ENCODE measurements around the gene TEF. TPM values are rescaled to one million over a fixed set of nuclear protein-coding genes. Genes with fewer than 3 reads are reported as not detected.
A peak's percentile ranks its signal among the peaks of the same experiment; 100 is the strongest.

The TEF gene
- total RNA-seq, 2 donors from 2014 or later, result 2.4 to 4.0 TPM

- Mint-ChIP-seq H3K9me3 (no peaks in the 10 kb centered on the region), H3K27me3 (no peaks in the 10 kb centered on the region), H3K4me1 (peaks cover 6% of the 10 kb centered on the region), H3K4me3 (no peak overlapping the region), H3K36me3 (ENCODE audit: low read depth) (peaks cover 74% of the 10 kb centered on the region), H3K27ac (no peak overlapping the region)
- ATAC-seq (replicated peaks), result no peak
Observed at GRCh38 chr22:41345807-41346335, 35.9 kb upstream of the TEF start.

GRCh38 chr22:41347066-41347859 lies 34.5 kb upstream of the TEF start:
- Mint-ChIP-seq H3K27me3 (no peaks in the 10 kb centered on the region), H3K4me1 (peaks cover 6% of the 10 kb centered on the region), H3K36me3 (ENCODE audit: low read depth) (peaks cover 79% of the 10 kb centered on the region), H3K9me3 (no peaks in the 10 kb centered on the region), H3K27ac (no peak overlapping the region), H3K4me3 (no peak overlapping the region)
- ATAC-seq (replicated peaks), result no peak

- Mint-ChIP-seq H3K27me3 (no peaks in the 10 kb centered on the region), H3K27ac (no peak overlapping the region), H3K4me1 (peaks cover 6% of the 10 kb centered on the region), H3K9me3 (no peaks in the 10 kb centered on the region), H3K4me3 (no peak overlapping the region), H3K36me3 (ENCODE audit: low read depth) (peaks cover 78% of the 10 kb centered on the region)
- ATAC-seq (replicated peaks), result no peak
Observed at GRCh38 chr22:41348964-41349484, 32.7 kb upstream of the TEF start.

GRCh38 chr22:41350087-41350486 lies 31.7 kb upstream of the TEF start:
- Mint-ChIP-seq H3K4me1 (peaks cover 6% of the 10 kb centered on the region), H3K4me3 (no peak overlapping the region), H3K9me3 (no peaks in the 10 kb centered on the region), H3K27me3 (no peaks in the 10 kb centered on the region), H3K27ac (peak overlapping the region; percentile 54), H3K36me3 (ENCODE audit: low read depth) (peaks cover 76% of the 10 kb centered on the region)
- no peak for ATAC-seq (replicated peaks)

GRCh38 chr22:41351011-41351410 lies 30.7 kb upstream of the TEF start:
- Mint-ChIP-seq H3K4me3 (no peak overlapping the region), H3K9me3 (no peaks in the 10 kb centered on the region), H3K36me3 (ENCODE audit: low read depth) (peaks cover 77% of the 10 kb centered on the region), H3K4me1 (peaks cover 6% of the 10 kb centered on the region), H3K27me3 (no peaks in the 10 kb centered on the region), H3K27ac (peak overlapping the region; percentile 54)
- no peak for ATAC-seq (replicated peaks)

- H3K4me3 Mint-ChIP-seq, result no peak overlapping the region
- ATAC-seq (replicated peaks), result no peak
- peaks cover 6% of the 10 kb centered on the region for H3K4me1 Mint-ChIP-seq
- no peaks in the 10 kb centered on the region for H3K9me3 Mint-ChIP-seq
- H3K27me3 Mint-ChIP-seq, result no peaks in the 10 kb centered on the region
- H3K36me3 Mint-ChIP-seq (ENCODE audit: low read depth), result peaks cover 73% of the 10 kb centered on the region
- H3K27ac Mint-ChIP-seq, result no peak overlapping the region
Observed at GRCh38 chr22:41352058-41352457, 29.7 kb upstream of the TEF start.

GRCh38 chr22:41353862-41354575 lies 27.7 kb upstream of the TEF start:
- no peak overlapping the region for H3K4me3 Mint-ChIP-seq

GRCh38 chr22:41354979-41355378 lies 26.8 kb upstream of the TEF start:
- H3K27ac Mint-ChIP-seq, result no peak overlapping the region
- no peaks in the 10 kb centered on the region for H3K27me3 Mint-ChIP-seq
- ATAC-seq (replicated peaks), result no peak
- H3K36me3 Mint-ChIP-seq (ENCODE audit: low read depth), result peaks cover 53% of the 10 kb centered on the region
- H3K4me3 Mint-ChIP-seq, result no peak overlapping the region
- peaks cover 5% of the 10 kb centered on the region for H3K4me1 Mint-ChIP-seq
- H3K9me3 Mint-ChIP-seq, result no peaks in the 10 kb centered on the region

More at GRCh38 chr22:41353862-41354575, 27.7 kb upstream of the TEF start:
- no peak overlapping the region for H3K27ac Mint-ChIP-seq
- no peaks in the 10 kb centered on the region for H3K9me3 Mint-ChIP-seq
- ATAC-seq (replicated peaks), result no peak
- peaks cover 54% of the 10 kb centered on the region for H3K36me3 Mint-ChIP-seq (ENCODE audit: low read depth)
- H3K27me3 Mint-ChIP-seq, result no peaks in the 10 kb centered on the region
- peaks cover 6% of the 10 kb centered on the region for H3K4me1 Mint-ChIP-seq

GRCh38 chr22:41355895-41356294 lies 25.8 kb upstream of the TEF start:
- H3K9me3 Mint-ChIP-seq, result no peaks in the 10 kb centered on the region
- H3K36me3 Mint-ChIP-seq (ENCODE audit: low read depth), result peaks cover 44% of the 10 kb centered on the region
- ATAC-seq (replicated peaks), result no peak
- H3K4me1 Mint-ChIP-seq, result no peaks in the 10 kb centered on the region
- no peaks in the 10 kb centered on the region for H3K27me3 Mint-ChIP-seq
- H3K27ac Mint-ChIP-seq, result no peak overlapping the region
- no peak overlapping the region for H3K4me3 Mint-ChIP-seq

- no peak for ATAC-seq (replicated peaks)
- H3K27me3 Mint-ChIP-seq, result no peaks in the 10 kb centered on the region
- H3K4me1 Mint-ChIP-seq, result no peaks in the 10 kb centered on the region
- H3K9me3 Mint-ChIP-seq, result no peaks in the 10 kb centered on the region
- H3K4me3 Mint-ChIP-seq, result no peak overlapping the region
- H3K36me3 Mint-ChIP-seq (ENCODE audit: low read depth), result peaks cover 37% of the 10 kb centered on the region
- no peak overlapping the region for H3K27ac Mint-ChIP-seq
Observed at GRCh38 chr22:41356430-41357028, 25.2 kb upstream of the TEF start.

GRCh38 chr22:41357191-41357590 lies 24.6 kb upstream of the TEF start:
- no peaks in the 10 kb centered on the region for H3K27me3 Mint-ChIP-seq
- no peak overlapping the region for H3K27ac Mint-ChIP-seq

GRCh38 chr22:41358927-41359326 lies 22.8 kb upstream of the TEF start:
- Mint-ChIP-seq H3K27me3 (no peaks in the 10 kb centered on the region), H3K9me3 (no peaks in the 10 kb centered on the region), H3K4me3 (no peak overlapping the region), H3K4me1 (no peaks in the 10 kb centered on the region), H3K36me3 (ENCODE audit: low read depth) (peaks cover 21% of the 10 kb centered on the region), H3K27ac (peak overlapping the region; percentile 80)
- ATAC-seq (replicated peaks), result no peak

More at GRCh38 chr22:41357191-41357590, 24.6 kb upstream of the TEF start:
- H3K4me3 Mint-ChIP-seq, result no peak overlapping the region
- no peaks in the 10 kb centered on the region for H3K9me3 Mint-ChIP-seq
- peaks cover 32% of the 10 kb centered on the region for H3K36me3 Mint-ChIP-seq (ENCODE audit: low read depth)
- no peak for ATAC-seq (replicated peaks)
- H3K4me1 Mint-ChIP-seq, result no peaks in the 10 kb centered on the region

- Mint-ChIP-seq H3K4me3 (no peak overlapping the region), H3K9me3 (no peaks in the 10 kb centered on the region), H3K4me1 (no peaks in the 10 kb centered on the region), H3K27ac (peak overlapping the region; percentile 80), H3K36me3 (ENCODE audit: low read depth) (peaks cover 20% of the 10 kb centered on the region), H3K27me3 (no peaks in the 10 kb centered on the region)
- no peak for ATAC-seq (replicated peaks)
Observed at GRCh38 chr22:41359376-41359775, 22.4 kb upstream of the TEF start.

- ATAC-seq (replicated peaks), result no peak
- Mint-ChIP-seq H3K27ac (no peak overlapping the region), H3K36me3 (ENCODE audit: low read depth) (peaks cover 12% of the 10 kb centered on the region), H3K27me3 (no peaks in the 10 kb centered on the region), H3K4me1 (no peaks in the 10 kb centered on the region), H3K9me3 (no peaks in the 10 kb centered on the region), H3K4me3 (no peak overlapping the region)
Observed at GRCh38 chr22:41360126-41360525, 21.6 kb upstream of the TEF start.
